OCI-LY1 (cell line): Measurements from ENCODE around the gene SLC22A4.

Experiments
- CTCF ChIP-seq: fragments of 200-600 bp; sonication (generic), shearing (Covaris generic); IDR thresholded peaks from 2 replicates; pipeline ENCODE4 v1.5.1; 2017; ENCODE audit warnings: mild to moderate bottlenecking, antibody characterized with exemption, low read length, moderate library complexity, mixed read lengths
- EZH2 ChIP-seq: fragments of 200-600 bp; sonication (generic), shearing (Covaris generic); IDR thresholded peaks from 2 replicates; pipeline ENCODE4 v1.8.0; 2017; ENCODE audit warnings: borderline replicate concordance, mixed run types, mild to moderate bottlenecking, antibody characterized with exemption, low read length, moderate library complexity, mixed read lengths

GRCh38 chr5:132265336-132266030 lies 28.7 kb upstream of the SLC22A4 start:
- TF ChIP-seq CTCF (no peak), EZH2 (no peak)
